ENCODE measurements around the gene CD200R1.
"Not testable (repeated sequence)": the region's sequence is repeated elsewhere in the genome, so short reads cannot be mapped to it uniquely, and the experiment has no call there.

Gene CD200R1

GRCh38 chr3:112976001-112976400 is 1.1 kb upstream of the CD200R1 start:
- H3K4me3 ChIP-seq (ENCODE audit: low read depth, low read length) = no peak overlapping the region

- H3K4me3 ChIP-seq (ENCODE audit: low read depth, low read length) = no peak overlapping the region
These were observed 755 bp downstream of the CD200R1 start for GRCh38 chr3:112974178-112974517.

GRCh38 chr3:112973325-112974177 is 1.4 kb downstream of the CD200R1 start:
- H3K4me3 ChIP-seq (ENCODE audit: low read depth, low read length) = no peak overlapping the region

GRCh38 chr3:112972158-112972557 is 2.7 kb downstream of the CD200R1 start:
- H3K4me3 ChIP-seq (ENCODE audit: low read depth, low read length) = no peak overlapping the region

GRCh38 chr3:112967828-112968227 is 7.1 kb downstream of the CD200R1 start:
- no peak overlapping the region for H3K4me3 ChIP-seq (ENCODE audit: low read depth, low read length)

GRCh38 chr3:112967425-112967824 is 7.5 kb downstream of the CD200R1 start:
- H3K4me3 ChIP-seq (ENCODE audit: low read depth, low read length) = no peak overlapping the region

GRCh38 chr3:112966633-112967032 is 8.3 kb downstream of the CD200R1 start:
- no peak overlapping the region for H3K4me3 ChIP-seq (ENCODE audit: low read depth, low read length)

- no peak overlapping the region for H3K4me3 ChIP-seq (ENCODE audit: low read depth, low read length)
These were observed 9.2 kb downstream of the CD200R1 start for GRCh38 chr3:112965656-112966055.

- no peak overlapping the region for H3K4me3 ChIP-seq (ENCODE audit: low read depth, low read length)
These were observed 11.2 kb downstream of the CD200R1 start for GRCh38 chr3:112963683-112964082.

- no peak overlapping the region for H3K4me3 ChIP-seq (ENCODE audit: low read depth, low read length)
These were observed 15.9 kb downstream of the CD200R1 start for GRCh38 chr3:112958811-112959560.

GRCh38 chr3:112956351-112956750 is 18.6 kb downstream of the CD200R1 start:
- no peak overlapping the region for H3K4me3 ChIP-seq (ENCODE audit: low read depth, low read length)

- no peak overlapping the region for H3K4me3 ChIP-seq (ENCODE audit: low read depth, low read length)
These were observed 26.5 kb downstream of the CD200R1 start for GRCh38 chr3:112948346-112948838.

- no peak overlapping the region for H3K4me3 ChIP-seq (ENCODE audit: low read depth, low read length)
These were observed 43.0 kb downstream of the CD200R1 start for GRCh38 chr3:112931736-112932521.

- no peak overlapping the region for H3K4me3 ChIP-seq (ENCODE audit: low read depth, low read length)
These were observed 44.1 kb downstream of the CD200R1 start for GRCh38 chr3:112930771-112931170.

- no peak overlapping the region for H3K4me3 ChIP-seq (ENCODE audit: low read depth, low read length)
These were observed 48.9 kb downstream of the CD200R1 start for GRCh38 chr3:112925969-112926368.

- H3K4me3 ChIP-seq (ENCODE audit: low read depth, low read length) = no peak overlapping the region
These were observed 49.3 kb downstream of the CD200R1 start for GRCh38 chr3:112925560-112925959.

GRCh38 chr3:112919541-112919940 is 55.4 kb downstream of the CD200R1 start:
- not testable (repeated sequence) for H3K4me3 ChIP-seq (ENCODE audit: low read depth, low read length)

GRCh38 chr3:112908252-112908651 is 66.7 kb downstream of the CD200R1 start:
- no peak overlapping the region for H3K4me3 ChIP-seq (ENCODE audit: low read depth, low read length)

- H3K4me3 ChIP-seq (ENCODE audit: low read depth, low read length) = no peak overlapping the region
These were observed 70.1 kb downstream of the CD200R1 start for GRCh38 chr3:112904786-112905185.

GRCh38 chr3:112900113-112900512 is 74.8 kb downstream of the CD200R1 start:
- H3K4me3 ChIP-seq (ENCODE audit: low read depth, low read length) = no peak overlapping the region

- no peak overlapping the region for H3K4me3 ChIP-seq (ENCODE audit: low read depth, low read length)
These were observed 77.1 kb downstream of the CD200R1 start for GRCh38 chr3:112897791-112898190.
